ENCODE results near the gene CLASP2. TPM values are rescaled to one million over a fixed set of nuclear protein-coding genes. Genes with fewer than 3 reads are reported as not detected.

Gene CLASP2
- total and polyA plus RNA-seq, 2 of the 4 experiments (the other 2 are of a cell fraction), result 11.9 to 49.1 TPM

- no CpG with 5 or more reads among the region's 1 CpG for WGBS, 2 experiments (ENCODE audit: extremely low coverage in 2 of 2, insufficient read length in 1 of 2)
- intact Hi-C loops (cut with micrococcal nuclease), result no loop called here
- ATAC-seq (ENCODE audit: low read depth), result no peak
Measured at GRCh38 chr3:33577588-33577987, 140.5 kb downstream of the CLASP2 start.

More at GRCh38 chr3:33577588-33577987, 140.5 kb downstream of the CLASP2 start:
- H4K5ac ChIP-seq (ENCODE audit: low read depth, low read length), result no peak overlapping the region
- no peak overlapping the region for H2AFZ ChIP-seq (replicated peaks; ENCODE audit: low read length, poor library complexity)
- peaks cover 3% of the 10 kb centered on the region for H3K9me1 ChIP-seq (ENCODE audit: insufficient read depth, low read length)
- H2AK5ac ChIP-seq (ENCODE audit: low read depth, low read length), result no peak overlapping the region
- H3K9ac ChIP-seq (ENCODE audit: low read depth, low read length), result no peak overlapping the region
- TF ChIP-seq RAD21 (IDR thresholded peaks at IDR 0.05; ENCODE audit: low read length) (no peak), RFX5 (IDR thresholded peaks at IDR 0.05; ENCODE audit: low read depth, low read length) (no peak), BHLHE40 (IDR thresholded peaks at IDR 0.05; ENCODE audit: low read depth, low read length) (no peak), MAFK (IDR thresholded peaks at IDR 0.05; ENCODE audit: low read depth, low read length) (no peak), FOS (IDR thresholded peaks at IDR 0.05; ENCODE audit: low read depth, low read length) (no peak), SMC3 (IDR thresholded peaks at IDR 0.05; ENCODE audit: low read depth, low read length) (no peak), ELK1 (IDR thresholded peaks at IDR 0.05; ENCODE audit: borderline replicate concordance, low read depth, low read length) (no peak), MAZ (IDR thresholded peaks at IDR 0.05; ENCODE audit: borderline replicate concordance, low read depth, low read length) (no peak), CHD1 (IDR thresholded peaks at IDR 0.05; ENCODE audit: low read depth, low read length) (no peak)
- H3K4me1 ChIP-seq (ENCODE audit: control insufficient read depth, insufficient read depth, low read length), result peaks cover 3% of the 10 kb centered on the region
- H3K56ac ChIP-seq (ENCODE audit: extremely low read depth, insufficient read depth, low read length), result no peak overlapping the region
- no peak overlapping the region for H2AK9ac ChIP-seq (replicated peaks; ENCODE audit: low read depth, low read length, poor library complexity)
- no peaks in the 10 kb centered on the region for H3K27me3 ChIP-seq (ENCODE audit: control insufficient read depth, insufficient read depth, low read length)
- H4K20me1 ChIP-seq (ENCODE audit: insufficient read depth, low read length), result no peaks in the 10 kb centered on the region
- POLR2A ChIA-PET (ENCODE audit: unreplicated experiment), result no interaction called here
- peaks cover 5% of the 10 kb centered on the region; the same call in 1 of the 2 replicates for H3K36me3 ChIP-seq (ENCODE audit: control insufficient read depth, insufficient read depth, low read length)
- H3K79me1 ChIP-seq (ENCODE audit: low read depth in 1 of 2, low read length in 2 of 2), result peaks cover 0 to 4% of the 10 kb centered on the region in 2 experiments; a peak in 2 of 4 replicates
- H3K4me3 ChIP-seq (ENCODE audit: insufficient read depth, low read depth, low read length), result no peak overlapping the region
- in situ Hi-C loops (cut with MboI; ENCODE audit: low sequenced_read_pairs) (no loop called here), dilution Hi-C loops (cut with HindIII; ENCODE audit: low sequenced_read_pairs, unreplicated experiment) (no loop called here)
- no peak overlapping the region for H4K8ac ChIP-seq (ENCODE audit: low read depth in 2 of 2, low read length in 2 of 2)
- no peak overlapping the region for H3K14ac ChIP-seq (replicated peaks; ENCODE audit: low read depth, low read length)
- no peak overlapping the region for H2BK15ac ChIP-seq (ENCODE audit: low read depth, low read length)
- H3K23ac ChIP-seq (ENCODE audit: low read depth, low read length), result no peak overlapping the region
- no peak overlapping the region for H2BK5ac ChIP-seq (ENCODE audit: low read depth, low read length, poor library complexity, severe bottlenecking)
- no peak overlapping the region for H3K27ac ChIP-seq (ENCODE audit: insufficient read depth, low read length)
- H3K4me2 ChIP-seq (ENCODE audit: low read depth, low read length), result no peak overlapping the region
- H2BK120ac ChIP-seq (ENCODE audit: low read depth, low read length), result no peak overlapping the region; the same call in 1 of the 2 replicates
- no peaks in the 10 kb centered on the region for H3K9me3 ChIP-seq (ENCODE audit: control insufficient read depth, insufficient read depth, low read length)
- no TSS peak for BruUV-seq (replicated peaks)
- H2BK20ac ChIP-seq (ENCODE audit: low read depth, low read length), result no peak overlapping the region; the same call in 1 of the 2 replicates
- H4K91ac ChIP-seq (ENCODE audit: insufficient read depth, low read depth, low read length), result no peak overlapping the region
- CTCF ChIA-PET, result no interaction called here
- no peak for DNase-seq
- H3K4ac ChIP-seq (ENCODE audit: low read depth, low read length), result no peak overlapping the region
- no peak overlapping the region for H3K18ac ChIP-seq (ENCODE audit: low read depth, low read length)

All from IMR-90 (cell line).